Retinal pigment epithelial cell (primary cell): Measurements from ENCODE around the gene CAD.
A peak's percentile ranks its signal among the peaks of the same experiment; 100 is the strongest.

Experiments used
- DNase-seq: peaks from one replicate; pipeline ENCODE4 v3.0.0-alpha.2; 2010; ENCODE audit warnings: low read depth
- H3K4me3 ChIP-seq: 2 replicates; pipeline ENCODE4 v1.5.1; 2011; ENCODE audit warnings: mild to moderate bottlenecking, low read length, control low read depth, moderate library complexity
- CTCF ChIP-seq: conservative IDR thresholded peaks from 2 replicates; pipeline ENCODE4 v1.5.1; 2011; ENCODE audit warnings: low read depth, low read length, control low read depth, inconsistent platforms

The CAD gene

GRCh38 chr2:27201675-27202074, 15.5 kb upstream of the CAD start:
- DNase-seq: no peak
- H3K4me3 ChIP-seq: no peak overlapping the region
- TF ChIP-seq CTCF: no peak

- H3K4me3 ChIP-seq: no peak overlapping the region
- no peak for DNase-seq
- no peak for TF ChIP-seq CTCF
These were observed 14.3 kb upstream of the CAD start for GRCh38 chr2:27202854-27203253.

- no peak overlapping the region for H3K4me3 ChIP-seq
- DNase-seq: no peak
- TF ChIP-seq CTCF: no peak
These were observed 13.4 kb upstream of the CAD start for GRCh38 chr2:27203741-27204140.

- no peak for TF ChIP-seq CTCF
- no peak for DNase-seq
- H3K4me3 ChIP-seq: no peak overlapping the region
These were observed 12.6 kb upstream of the CAD start for GRCh38 chr2:27204566-27204965.

- no peak for TF ChIP-seq CTCF
- H3K4me3 ChIP-seq: no peak overlapping the region
- no peak for DNase-seq
These were observed 12.0 kb upstream of the CAD start for GRCh38 chr2:27205206-27205605.

GRCh38 chr2:27206346-27206745, 10.8 kb upstream of the CAD start:
- H3K4me3 ChIP-seq: no peak overlapping the region
- DNase-seq: no peak
- no peak for TF ChIP-seq CTCF

- DNase-seq: peak; percentile 90
- TF ChIP-seq CTCF: no peak
- H3K4me3 ChIP-seq: peak overlapping the region; percentile 47
These were observed 8.6 kb upstream of the CAD start for GRCh38 chr2:27208486-27209050.
